Keratinocyte (primary cell): ENCODE results near the gene UBE2E3.

Experiments used
- CTCF ChIP-seq, 3 experiments: IDR thresholded peaks in 1 of 3; conservative IDR thresholded peaks in 1 of 3; optimal IDR thresholded peaks in 1 of 3; 2 replicates in 2 of 3; 3 replicates in 1 of 3; pipeline versions ENCODE3 to v1.5.1; 2011; ENCODE audit warnings: low read length in 3 of 3, mild to moderate bottlenecking in 3 of 3, moderate library complexity in 2 of 3, control low read depth in 1 of 3, inconsistent platforms in 1 of 3; ENCODE audit not compliant: insufficient read depth in 2 of 3; ENCODE audit errors: extremely low read depth in 1 of 3
- EZH2 ChIP-seq: IDR thresholded peaks from one replicate; pipeline ENCODE4 v1.6.1; 2012; ENCODE audit warnings: inconsistent platforms, mild to moderate bottlenecking, low read length, moderate library complexity

- no peak for TF ChIP-seq CTCF (optimal IDR thresholded peaks at IDR 0.05 in 1 of 3, IDR thresholded peaks at IDR 0.05 in 1 of 3, conservative IDR thresholded peaks at IDR 0.05 in 1 of 3; ENCODE audit: extremely low read depth in 1 of 3, insufficient read depth in 2 of 3, low read length in 3 of 3)
- TF ChIP-seq EZH2, result no peak
Observed at GRCh38 chr2:181065458-181065857, 85.1 kb downstream of the UBE2E3 start.
